GM19025 (cell line): ENCODE data around the gene OBSCN.

Source experiments
- ATAC-seq: cut with Tn5 transposase; IDR thresholded peaks from one replicate; pipeline ENCODE4 v1.9.1; 2021; ENCODE audit warnings: mild to moderate bottlenecking, low read depth, moderate library complexity; ENCODE audit not compliant: unreplicated experiment

Gene OBSCN

DNA sequence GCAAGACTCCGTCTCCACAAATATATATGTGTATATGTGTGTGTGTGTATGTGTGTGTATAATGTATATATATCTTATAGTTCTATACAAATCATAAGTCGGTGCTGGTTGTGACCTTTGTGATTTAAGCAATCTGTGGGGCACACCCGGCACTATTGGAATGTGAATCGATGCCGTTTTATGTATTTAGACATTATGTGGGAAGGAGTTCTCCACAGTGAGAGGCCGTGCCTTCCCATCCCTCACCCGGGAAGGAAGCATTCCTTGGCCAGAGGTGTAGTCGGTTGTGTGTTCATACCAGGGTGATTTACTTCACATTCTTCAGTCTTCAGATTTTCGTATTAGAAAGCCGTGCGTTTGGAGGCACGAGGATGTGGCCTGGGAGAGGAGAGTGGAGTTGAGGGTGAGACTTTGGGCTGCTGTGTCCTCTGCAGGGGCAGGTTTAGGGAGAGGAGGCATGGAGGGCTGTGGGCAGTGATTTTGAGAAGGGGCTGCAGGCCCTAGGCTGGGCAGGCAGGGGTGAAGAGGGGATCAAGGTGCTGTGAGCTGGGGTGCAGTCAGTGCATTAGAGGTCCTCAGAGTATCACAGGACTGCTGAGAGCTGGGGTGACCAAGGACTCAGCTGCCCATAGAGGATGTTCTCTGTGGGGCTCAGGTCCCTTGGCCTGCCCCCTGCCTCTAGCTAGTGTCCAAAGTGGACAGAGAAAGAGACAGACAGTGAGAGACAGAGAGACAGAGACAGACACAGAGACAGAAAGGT, 141.0 kb downstream of the OBSCN start:
- ATAC-seq: no peak

DNA sequence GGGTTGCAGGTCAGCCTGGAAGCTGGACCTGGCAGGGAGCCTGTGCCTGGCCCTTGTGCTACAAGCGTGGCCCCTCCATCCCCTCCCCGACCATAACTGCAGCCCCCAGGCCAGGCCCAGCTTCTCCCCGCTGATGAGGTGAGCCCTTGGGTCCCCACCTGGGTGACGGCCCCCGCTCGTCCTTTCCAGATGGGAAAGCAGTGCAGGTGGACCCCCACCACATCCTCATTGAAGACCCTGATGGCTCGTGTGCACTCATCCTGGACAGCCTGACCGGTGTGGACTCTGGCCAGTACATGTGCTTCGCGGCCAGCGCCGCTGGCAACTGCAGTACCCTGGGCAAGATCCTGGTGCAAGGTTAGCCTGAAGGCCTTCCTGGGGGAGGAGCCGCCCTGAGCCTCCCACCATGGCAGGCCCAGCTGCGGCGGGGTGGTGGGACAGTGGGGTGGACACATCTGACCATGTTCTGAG, 141.9 kb downstream of the OBSCN start:
- no peak for ATAC-seq

DNA sequence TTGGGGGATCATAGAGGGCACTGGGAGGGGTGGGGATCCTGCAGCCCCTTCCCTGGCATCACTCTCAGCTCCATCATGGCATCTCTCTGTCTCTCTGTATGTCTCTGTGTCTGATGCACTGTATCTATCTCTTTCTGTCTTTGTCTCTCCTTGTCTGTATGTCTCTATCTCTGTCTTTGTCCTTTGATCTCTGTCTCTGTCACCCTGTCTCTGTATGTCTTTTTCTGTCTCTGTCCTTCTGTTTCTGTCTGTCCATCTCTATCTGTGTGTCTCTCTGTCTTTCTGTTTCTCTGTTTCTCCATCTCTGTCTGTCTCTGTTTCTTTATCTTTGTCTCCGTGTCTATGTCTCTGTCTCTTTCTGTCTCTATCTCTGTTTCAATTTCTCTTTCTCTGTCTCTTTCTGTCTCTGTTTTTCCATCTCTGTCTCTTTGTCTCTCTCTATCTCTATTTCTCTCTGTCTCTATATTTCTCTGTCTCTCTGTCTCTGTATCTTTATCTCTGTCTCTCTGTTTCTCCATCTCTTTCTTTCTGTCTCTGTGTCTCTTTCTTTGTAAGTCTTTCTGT, 142.4 kb downstream of the OBSCN start:
- ATAC-seq: no peak

DNA sequence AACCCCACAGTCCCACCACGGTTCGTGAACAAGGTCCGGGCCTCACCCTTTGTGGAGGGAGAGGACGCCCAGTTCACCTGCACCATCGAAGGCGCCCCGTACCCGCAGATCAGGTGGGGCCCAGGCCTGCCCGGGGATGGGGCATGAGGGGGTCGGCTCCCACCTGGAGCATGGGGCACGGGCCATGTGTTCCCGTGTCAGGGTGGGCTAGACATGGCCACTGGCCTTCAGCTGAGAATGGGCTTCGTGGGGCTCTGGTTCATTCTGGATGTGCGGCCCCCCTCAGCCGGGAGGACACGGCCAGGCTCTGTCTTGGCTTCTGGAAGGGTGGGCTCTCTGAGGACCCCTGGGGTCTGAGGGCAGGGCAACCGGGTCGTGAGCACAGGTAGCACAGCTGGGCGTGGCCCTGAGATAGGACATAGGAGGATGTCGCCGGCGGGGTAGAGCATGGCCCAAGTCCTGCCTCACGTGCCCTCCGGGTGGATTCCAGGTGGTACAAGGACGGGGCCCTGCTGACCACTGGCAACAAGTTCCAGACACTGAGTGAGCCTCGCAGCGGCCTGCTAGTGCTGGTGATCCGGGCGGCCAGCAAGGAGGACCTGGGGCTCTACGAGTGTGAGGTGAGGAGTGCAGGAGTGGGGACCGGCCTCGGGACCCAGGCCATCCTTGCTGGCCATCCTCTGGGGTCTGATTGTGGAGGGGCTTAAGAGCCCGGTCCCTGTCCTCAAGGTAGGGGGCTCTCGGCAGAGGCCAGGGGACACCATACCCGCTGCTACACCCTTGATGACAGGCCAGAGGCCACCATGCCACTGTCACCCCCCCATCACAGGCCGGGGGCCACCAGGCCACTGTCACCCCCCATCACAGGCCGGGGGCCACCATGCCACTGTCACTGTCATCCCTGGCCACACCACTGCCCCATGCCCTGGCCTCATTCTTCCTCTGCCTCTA, 143.3 kb downstream of the OBSCN start:
- ATAC-seq: no peak

DNA sequence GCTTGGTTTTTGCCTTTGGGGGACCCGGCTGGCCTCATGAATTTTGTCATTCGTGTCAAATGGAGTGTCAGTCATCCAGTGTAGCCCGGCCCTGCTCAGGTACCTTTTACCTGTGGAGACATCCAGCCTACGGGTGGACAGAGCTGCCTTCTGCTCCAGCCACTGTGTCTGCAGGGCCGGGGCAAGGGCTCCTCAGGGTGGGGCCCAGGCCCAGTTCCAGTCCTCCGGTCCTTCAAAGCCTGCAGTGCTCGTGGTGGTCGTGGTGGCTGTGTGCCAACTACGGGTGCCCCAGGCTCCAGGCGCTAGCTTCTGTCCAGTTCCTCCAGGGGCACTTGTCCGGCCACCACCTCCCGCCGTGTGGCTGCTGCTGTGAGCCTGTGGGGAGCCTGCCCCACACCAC, 144.0 kb downstream of the OBSCN start:
- no peak for ATAC-seq

DNA sequence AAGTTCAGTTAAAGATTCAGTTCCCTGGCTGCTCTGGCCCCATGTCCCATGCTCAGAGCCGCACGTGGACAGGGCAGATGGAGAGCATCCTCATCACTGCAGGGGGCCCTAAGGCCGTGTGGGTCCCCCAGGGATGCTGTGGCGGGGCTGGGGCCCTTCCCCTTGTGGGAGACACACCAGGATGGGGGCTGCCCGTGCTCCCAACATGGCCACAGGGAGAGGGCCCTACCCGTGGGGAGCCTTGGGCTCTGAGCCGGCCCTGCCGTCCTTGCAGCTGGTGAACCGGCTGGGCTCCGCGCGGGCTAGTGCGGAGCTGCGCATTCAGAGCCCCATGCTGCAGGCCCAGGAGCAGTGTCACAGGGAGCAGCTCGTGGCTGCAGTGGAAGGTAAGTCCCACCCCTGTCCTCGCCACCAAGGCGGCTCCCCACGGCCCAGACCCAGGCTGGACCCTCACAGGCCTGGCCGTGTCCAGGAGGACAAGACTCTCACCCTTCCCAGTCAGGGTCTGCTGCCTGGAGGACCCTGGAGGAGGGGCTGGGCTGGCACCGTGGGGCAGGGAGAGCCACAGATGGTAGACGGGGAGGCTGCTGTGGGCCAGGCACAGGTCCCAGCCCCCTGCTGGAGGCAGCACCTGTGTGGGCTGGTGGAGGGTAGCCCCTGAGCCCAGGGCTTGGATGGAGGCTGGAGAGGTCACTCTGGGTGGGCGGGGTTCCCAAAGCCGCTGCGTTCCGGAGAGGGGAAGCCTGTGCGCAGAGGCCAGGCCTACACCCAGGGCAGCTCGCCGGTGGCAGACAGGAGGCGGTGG, 145.0 kb downstream of the OBSCN start:
- ATAC-seq: no peak

DNA sequence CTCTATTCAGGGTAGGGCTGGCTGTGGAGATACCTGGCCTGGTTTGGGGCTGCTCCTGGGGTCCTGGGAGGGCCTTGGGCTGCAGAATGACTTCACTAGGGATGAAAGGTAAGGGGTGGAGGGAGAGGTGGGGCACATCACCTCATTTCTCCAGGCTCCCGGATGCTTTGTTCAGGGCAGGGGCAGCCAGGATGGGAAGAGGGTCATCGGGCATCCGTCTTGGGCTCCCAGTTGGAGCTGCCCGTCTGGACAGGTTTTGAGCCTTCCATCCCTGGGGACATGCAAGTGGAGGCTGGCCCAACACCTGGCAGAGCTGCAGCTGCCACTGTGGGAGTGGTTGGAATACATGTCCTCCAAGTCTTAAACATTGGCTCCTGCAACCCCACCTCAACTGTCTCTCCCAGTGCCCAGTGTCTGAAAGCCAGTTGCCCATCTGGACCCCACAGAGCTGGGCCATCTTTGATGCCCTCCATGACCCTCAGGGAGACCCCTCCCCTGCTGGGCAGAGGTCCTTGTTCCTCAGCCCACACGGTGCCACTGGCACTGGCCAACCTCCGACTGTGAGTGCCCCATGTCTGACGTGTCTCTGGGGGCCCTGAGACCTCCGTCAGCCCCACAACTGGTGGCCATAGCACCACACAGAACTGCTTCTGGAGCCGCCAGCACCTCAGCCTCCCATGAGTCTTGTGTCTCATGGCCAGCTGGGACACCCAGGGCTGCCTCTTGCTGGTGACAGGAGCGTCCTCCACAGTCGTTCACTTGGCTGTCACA, 145.9 kb downstream of the OBSCN start:
- ATAC-seq: no peak

DNA sequence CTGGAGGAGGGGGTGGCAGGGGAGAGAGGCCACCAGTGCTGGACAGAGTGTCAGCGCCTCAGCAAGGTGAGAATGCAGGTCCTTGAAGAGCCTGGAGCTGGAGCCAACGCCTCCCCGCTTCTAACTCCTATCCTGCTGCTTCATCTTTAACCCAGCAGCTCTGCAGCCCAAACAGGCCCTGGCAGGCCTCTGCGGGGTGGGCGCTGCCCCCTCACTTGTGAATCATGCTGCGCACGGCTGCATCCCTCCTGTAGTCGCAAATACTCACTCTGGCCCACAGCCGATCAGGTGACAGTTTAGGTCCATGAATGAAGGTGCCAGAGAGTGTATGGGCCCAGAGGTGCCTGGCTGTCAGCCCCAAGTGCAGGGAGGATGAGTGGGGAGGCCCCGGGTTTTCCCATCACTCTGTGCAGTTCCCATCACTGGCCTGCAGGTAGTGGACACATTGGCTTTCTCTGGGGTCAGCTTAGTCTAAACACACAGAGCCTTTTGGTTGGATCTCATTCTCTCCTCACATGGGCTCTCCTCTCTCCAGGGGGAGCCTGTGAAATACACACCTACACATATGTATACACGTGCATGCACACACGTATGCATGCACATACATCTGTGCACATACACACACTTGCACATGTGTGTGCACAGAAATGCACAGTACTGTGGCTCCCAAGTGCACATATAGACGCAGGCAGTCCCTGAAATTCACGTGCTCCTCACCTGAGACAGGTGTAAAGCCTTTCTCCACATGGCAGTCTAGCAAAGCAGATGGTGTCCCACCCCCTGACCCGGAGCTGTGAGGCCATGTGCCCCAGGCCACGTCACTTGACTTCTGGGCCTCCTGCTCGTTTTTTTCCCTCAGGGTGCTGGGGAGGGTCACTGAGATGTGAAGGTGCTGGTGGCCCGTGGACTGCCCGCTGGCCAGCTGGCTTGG, 146.8 kb downstream of the OBSCN start:
- no peak for ATAC-seq

DNA sequence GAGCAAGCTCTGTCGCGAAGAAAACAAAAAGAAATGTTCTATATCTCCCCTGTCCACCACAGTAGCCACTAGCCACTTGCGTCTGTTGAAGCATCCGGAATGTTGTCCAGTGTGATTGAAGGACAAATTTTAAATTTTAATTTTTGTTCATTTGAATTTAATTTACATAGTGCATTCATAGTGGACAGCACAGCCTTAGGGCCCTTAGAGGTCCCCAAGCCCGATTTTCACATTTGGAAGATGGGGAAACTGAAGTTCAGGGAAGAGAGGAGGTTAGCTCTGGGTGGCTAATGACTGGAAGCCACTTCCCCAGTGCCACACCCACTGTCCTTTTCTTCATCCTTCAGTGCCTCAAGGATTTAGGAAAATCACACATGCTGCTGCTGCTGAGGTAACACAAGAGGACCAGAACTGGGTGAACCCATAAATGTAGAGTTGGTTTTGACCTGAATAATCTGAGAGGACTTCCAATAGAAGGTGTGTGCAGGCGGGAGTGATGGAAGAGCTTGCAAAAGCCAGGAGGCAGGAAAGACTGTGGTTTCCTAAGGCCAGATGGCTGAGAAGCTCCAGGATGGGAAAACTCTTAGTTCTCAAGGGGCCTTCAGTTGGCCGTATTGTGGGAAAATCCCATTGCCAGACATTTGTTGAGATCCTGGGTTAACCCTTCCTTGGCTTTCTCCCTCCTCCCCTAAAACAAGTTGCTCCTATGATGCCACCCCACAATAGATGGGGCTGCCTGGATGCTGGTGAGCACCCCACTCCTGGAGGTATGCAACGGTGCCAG, 149.2 kb downstream of the OBSCN start:
- no peak for ATAC-seq

DNA sequence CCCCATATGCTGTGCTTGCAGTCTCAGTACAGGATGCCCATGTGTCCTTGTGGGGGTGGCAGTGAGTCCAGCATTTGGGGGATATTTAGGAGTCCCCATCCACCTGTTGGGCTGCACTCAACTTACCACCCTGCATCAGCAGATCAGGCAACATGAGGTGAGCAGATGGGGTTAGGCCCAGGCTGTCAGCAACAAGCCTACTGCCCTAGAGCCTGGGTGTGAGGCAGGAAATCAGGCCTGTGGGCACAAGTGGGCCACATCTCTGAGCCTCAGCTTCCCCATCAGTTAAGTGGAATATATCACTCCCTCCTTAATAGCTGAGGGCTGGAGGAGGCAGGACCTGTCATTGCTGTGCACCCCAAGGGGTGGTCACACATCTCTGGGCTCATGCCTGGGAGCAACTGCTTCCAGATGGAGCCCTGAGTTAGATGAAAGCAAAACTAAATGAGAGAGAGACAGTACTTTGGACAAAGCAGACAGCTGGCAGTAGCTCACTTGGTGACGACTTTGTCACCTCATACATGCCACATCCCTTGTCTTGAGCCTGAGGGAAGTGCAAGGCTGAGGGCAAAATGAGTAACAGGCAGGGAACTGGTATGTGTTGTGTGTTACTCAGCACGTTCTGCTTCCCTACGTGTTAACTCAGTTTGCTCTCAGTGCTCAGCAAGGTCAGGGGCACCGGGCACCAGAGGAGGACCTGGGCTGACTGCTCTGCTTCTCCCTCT, 150.4 kb downstream of the OBSCN start:
- no peak for ATAC-seq

DNA sequence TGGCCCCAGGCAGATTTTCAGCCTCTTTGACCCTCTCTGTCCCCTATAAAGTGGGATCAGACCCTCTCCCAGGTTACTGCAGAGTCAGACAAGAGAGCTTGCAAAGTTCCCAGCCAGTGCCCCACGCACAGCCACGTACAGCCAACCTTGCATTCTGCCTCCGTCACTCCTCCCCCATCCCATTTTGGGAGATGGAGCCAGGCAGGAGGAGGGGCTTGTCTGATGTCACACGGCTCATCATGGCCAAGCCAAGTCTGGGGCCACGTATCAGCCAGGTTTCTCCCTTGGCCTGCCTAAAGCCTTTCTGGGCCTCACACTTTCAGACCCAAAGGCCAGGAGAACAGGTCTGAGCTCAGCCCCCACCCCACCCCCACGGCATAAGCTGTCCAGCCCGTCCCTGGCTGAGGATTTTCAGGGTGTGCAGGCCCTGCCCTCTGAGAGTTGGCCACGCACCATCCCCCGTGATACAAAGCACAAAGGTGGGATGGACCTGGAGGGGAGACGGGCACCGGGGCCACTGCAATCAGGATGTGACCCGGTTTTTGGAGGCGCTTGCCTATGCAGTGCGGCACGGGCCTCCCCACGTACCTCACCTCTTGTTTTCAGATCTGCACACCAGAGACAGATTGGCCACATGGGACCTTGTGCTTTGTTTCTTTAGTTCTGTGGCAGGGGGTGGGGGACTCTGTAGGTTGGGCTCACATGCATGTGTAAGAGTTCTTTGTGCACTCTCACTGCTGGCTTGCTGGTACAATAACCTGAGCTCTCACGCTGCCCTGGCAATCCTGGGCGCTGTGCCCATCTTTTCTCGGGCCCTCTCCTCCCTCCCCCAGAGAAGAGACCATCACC, 151.1 kb downstream of the OBSCN start:
- no peak for ATAC-seq

DNA sequence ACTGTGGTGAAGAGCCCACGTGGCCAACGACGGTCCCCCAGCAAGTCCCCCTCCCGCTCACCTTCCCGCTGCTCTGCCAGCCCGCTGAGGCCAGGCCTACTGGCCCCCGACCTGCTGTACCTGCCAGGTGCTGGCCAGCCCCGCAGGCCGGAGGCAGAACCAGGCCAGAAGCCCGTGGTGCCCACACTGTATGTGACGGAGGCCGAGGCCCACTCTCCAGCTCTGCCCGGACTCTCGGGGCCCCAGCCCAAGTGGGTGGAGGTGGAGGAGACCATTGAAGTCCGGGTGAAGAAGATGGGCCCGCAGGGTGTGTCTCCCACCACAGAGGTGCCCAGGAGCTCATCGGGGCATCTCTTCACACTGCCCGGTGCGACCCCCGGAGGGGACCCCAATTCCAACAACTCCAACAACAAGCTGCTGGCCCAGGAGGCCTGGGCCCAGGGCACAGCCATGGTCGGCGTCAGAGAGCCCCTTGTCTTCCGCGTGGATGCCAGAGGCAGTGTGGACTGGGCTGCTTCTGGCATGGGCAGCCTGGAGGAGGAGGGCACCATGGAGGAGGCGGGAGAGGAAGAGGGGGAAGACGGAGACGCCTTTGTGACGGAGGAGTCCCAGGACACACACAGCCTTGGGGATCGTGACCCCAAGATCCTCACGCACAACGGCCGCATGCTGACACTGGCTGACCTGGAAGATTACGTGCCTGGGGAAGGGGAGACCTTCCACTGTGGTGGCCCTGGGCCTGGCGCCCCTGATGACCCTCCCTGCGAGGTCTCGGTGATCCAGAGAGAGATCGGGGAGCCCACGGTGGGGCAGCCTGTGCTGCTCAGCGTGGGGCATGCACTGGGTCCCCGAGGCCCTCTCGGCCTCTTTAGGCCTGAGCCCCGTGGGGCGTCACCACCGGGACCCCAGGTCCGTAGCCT, 152.0 kb downstream of the OBSCN start:
- ATAC-seq: no peak

DNA sequence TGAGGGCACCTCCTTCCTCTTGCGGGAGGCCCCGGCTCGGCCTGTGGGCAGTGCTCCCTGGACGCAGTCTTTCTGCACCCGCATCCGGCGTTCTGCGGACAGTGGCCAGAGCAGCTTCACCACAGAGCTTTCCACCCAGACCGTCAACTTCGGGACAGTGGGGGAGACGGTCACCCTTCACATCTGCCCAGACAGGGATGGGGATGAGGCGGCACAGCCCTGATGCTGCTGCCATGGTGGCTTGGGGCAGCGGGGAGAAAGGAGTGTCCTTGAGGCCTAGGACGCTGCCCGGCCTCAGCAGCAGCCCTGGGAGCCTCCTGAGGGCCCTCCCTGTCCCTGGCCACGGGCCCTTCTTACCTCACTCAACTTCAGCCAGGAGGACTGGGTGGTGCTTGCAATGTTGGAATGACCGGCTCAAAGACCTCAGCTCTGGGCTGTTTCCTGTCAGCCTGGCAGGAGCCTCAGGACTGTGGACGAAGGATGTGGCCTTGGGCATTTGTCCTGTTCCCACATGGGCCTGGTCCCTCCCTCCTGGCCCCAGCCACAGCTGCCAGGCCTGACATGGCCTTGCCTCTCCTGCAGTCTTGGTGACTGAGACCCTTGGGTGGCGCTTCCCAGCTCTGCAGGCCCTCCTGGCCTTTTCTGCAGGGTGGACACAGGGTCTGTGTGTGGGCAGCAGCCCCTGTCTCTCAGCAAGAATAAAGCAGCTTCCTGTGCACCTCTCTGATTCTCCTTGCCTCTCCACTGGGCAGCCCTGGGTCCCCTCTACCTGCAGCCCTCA, 152.9 kb downstream of the OBSCN start:
- no peak for ATAC-seq

DNA sequence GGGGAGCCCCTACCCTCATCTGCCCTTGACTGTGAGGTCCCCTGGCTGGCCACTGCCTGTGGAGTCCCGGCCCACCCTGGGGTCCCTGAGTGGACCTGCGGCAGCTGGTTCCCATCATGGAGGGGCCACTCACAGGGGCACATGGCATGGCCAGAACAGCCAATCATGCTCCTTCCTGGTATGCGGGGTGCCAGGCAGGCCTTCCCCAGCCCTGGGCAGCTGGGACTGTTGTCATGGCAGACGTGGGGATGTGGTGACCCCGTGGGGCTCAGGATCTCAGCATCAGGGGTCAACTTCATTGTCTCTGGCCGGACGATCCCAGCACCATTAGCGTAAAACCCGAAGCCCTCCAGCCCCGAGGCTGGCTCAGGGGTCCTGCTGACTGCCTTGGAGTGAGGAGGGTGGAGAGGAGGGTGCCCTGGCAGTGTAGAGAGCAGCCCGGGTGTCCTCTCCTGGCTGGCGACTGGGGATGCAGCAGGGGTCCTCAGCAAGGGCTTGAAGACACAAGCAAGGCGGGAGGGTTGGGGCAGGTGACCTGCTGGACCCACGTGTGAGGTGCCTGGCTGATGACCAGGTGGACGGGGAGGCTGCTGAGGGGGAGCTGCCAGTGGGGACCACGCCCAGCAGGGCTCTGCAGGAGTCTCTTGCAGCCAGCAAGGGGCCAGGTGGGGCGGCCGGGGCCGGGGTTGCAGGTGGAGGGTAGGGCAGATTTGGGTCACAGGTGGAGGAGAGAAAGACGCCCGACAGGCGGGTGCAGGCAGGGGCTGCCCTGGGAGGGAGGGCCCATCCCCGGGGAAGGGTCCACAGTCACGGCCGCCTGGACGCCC, 153.7 kb downstream of the OBSCN start:
- ATAC-seq: no peak
